Neural crest cell (in vitro differentiated cells): Measurements from ENCODE around the gene SEMA4B. TPM values are rescaled to one million over a fixed set of nuclear protein-coding genes. Genes with fewer than 3 reads are reported as not detected.
A peak's percentile ranks its signal among the peaks of the same experiment; 100 is the strongest.
"Not testable (repeated sequence)": the region's sequence is repeated elsewhere in the genome, so short reads cannot be mapped to it uniquely, and the experiment has no call there.

Experiments used
- DNase-seq: peaks from one replicate; pipeline ENCODE4 v3.0.0; 2021; ENCODE audit warnings: low read depth, mixed read lengths, low spot score
- H3K27ac Mint-ChIP-seq: one replicate; pipeline ENCODE4 v1.8.0; 2021; ENCODE audit warnings: mild to moderate bottlenecking, mixed read lengths; ENCODE audit not compliant: unreplicated experiment
- H3K27me3 Mint-ChIP-seq: 2 replicates; pipeline ENCODE4 v1.8.0; 2021; ENCODE audit warnings: low read depth, mild to moderate bottlenecking, mixed read lengths
- H3K36me3 Mint-ChIP-seq: 2 replicates; pipeline ENCODE4 v1.8.0; 2021; ENCODE audit warnings: low read depth, mild to moderate bottlenecking, mixed read lengths
- H3K4me1 Mint-ChIP-seq: 2 replicates; pipeline ENCODE4 v1.8.0; 2021; ENCODE audit warnings: mixed read lengths
- H3K4me3 Mint-ChIP-seq: one replicate; pipeline ENCODE4 v1.8.0; 2021; ENCODE audit warnings: mild to moderate bottlenecking, mixed read lengths
- H3K9me3 Mint-ChIP-seq: 2 replicates; pipeline ENCODE4 v1.8.0; 2021; ENCODE audit warnings: mixed read lengths
- CTCF ChIP-seq: fragments of 200-600 bp; sonication (generic); conservative IDR thresholded peaks from 2 replicates; pipeline ENCODE4 v1.5.0; 2021; ENCODE audit warnings: antibody characterized with exemption, mild to moderate bottlenecking
- total RNA-seq: library from RNA; stranded (reverse); gene quantifications from 2 replicates; pipeline ENCODE4 v1.2.1, GENCODE V29; 2021

Gene SEMA4B
- total RNA-seq, 1 donor from 2014 or later, result 26.3 TPM

GRCh38 chr15:90266485-90266884, 65.4 kb downstream of the SEMA4B start:
- H3K4me1 Mint-ChIP-seq, result peaks cover 67% of the 10 kb centered on the region
- H3K36me3 Mint-ChIP-seq, result peaks cover 8% of the 10 kb centered on the region
- H3K27me3 Mint-ChIP-seq, result peaks cover 8% of the 10 kb centered on the region
- no peak for DNase-seq
- H3K27ac Mint-ChIP-seq, result peak overlapping the region; percentile 83
- H3K4me3 Mint-ChIP-seq, result peak overlapping the region; percentile 93
- TF ChIP-seq CTCF, result no peak
- H3K9me3 Mint-ChIP-seq, result no peaks in the 10 kb centered on the region

DNA sequence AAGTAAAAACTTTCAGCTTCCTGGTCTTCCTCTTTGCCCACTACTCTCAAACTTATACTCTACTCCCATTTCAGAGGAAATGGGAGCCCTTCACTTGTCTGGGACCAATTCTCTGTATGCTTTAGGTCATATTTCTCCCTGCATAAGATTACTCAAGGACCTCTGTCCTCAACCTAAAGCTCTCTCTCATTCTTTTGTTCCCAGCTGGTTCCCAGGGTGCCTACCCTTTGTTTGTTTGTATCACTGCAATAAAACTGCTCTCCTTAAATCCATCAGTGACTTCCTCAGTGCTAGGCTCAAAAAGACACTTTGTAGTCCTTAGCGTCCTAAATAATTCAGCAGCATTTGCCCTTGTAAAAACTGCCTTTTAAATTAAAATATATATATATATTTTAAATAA, 67.3 kb downstream of the SEMA4B start:
- no peak for DNase-seq
- H3K27me3 Mint-ChIP-seq, result no peaks in the 10 kb centered on the region
- peak overlapping the region; percentile 93 for H3K4me3 Mint-ChIP-seq
- H3K36me3 Mint-ChIP-seq, result peaks cover 8% of the 10 kb centered on the region
- H3K4me1 Mint-ChIP-seq, result peaks cover 53% of the 10 kb centered on the region
- no peak overlapping the region for H3K27ac Mint-ChIP-seq
- TF ChIP-seq CTCF, result no peak
- H3K9me3 Mint-ChIP-seq, result no peaks in the 10 kb centered on the region

- H3K4me3 Mint-ChIP-seq, result peak overlapping the region; percentile 61
- TF ChIP-seq CTCF, result no peak
- no peaks in the 10 kb centered on the region for H3K27me3 Mint-ChIP-seq
- H3K4me1 Mint-ChIP-seq, result peaks cover 33% of the 10 kb centered on the region
- no peaks in the 10 kb centered on the region for H3K9me3 Mint-ChIP-seq
- no peak for DNase-seq
- H3K27ac Mint-ChIP-seq, result no peak overlapping the region
- H3K36me3 Mint-ChIP-seq, result peaks cover 17% of the 10 kb centered on the region
Observed at GRCh38 chr15:90270502-90271150, 69.5 kb downstream of the SEMA4B start.

DNA sequence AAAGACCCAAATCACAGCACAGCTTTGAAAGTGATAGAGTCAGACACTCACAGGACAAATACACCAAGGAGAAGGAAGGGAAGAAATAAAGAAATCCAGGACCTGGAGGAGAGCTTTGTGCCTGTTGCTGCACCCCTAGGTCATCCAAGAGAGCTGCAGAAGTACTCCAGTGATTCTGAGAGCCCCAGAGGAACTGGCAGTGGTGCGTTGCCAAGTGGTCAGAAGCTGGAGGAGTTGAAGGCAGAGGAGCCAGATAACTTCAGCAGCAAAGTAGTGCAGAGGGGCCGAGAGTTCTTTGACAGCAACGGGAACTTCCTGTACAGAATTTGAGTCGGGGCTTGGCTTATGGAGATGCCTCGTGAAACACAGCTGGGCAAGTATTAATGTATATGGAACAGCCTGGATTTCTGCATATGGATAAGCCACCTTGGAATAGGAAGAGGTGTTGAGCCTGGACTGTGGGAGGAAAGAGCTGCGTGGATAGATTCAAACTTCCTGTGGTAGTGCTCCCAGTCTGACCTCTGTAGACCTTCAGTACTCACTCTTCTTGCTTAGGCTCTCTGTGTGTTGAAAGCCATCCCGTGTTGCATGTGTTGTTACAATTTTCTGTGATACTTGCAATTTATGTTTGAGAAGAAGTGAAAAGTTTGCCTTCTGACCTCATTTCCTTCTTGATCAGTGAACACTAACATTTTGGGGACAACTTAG, 70.5 kb downstream of the SEMA4B start:
- no peak for TF ChIP-seq CTCF
- H3K27me3 Mint-ChIP-seq, result no peaks in the 10 kb centered on the region
- peaks cover 17% of the 10 kb centered on the region for H3K36me3 Mint-ChIP-seq
- no peaks in the 10 kb centered on the region for H3K9me3 Mint-ChIP-seq
- H3K4me3 Mint-ChIP-seq, result no peak overlapping the region
- H3K4me1 Mint-ChIP-seq, result peaks cover 25% of the 10 kb centered on the region
- no peak overlapping the region for H3K27ac Mint-ChIP-seq
- DNase-seq, result no peak

- H3K27ac Mint-ChIP-seq, H3K4me1 Mint-ChIP-seq, DNase-seq, H3K4me3 Mint-ChIP-seq, H3K9me3 Mint-ChIP-seq, H3K36me3 Mint-ChIP-seq, H3K27me3 Mint-ChIP-seq: not testable (repeated sequence)
Observed at GRCh38 chr15:90278467-90278866, 77.3 kb downstream of the SEMA4B start.

Other genes starting within 250 kb of the SEMA4B start
- gene ZNF710, start 200.0 kb upstream of the SEMA4B start, total RNA-seq, result 60.3 and 64.4 TPM in 2 replicates
- 214 and 218 TPM in 2 replicates for gene IDH2, start 98.9 kb upstream of the SEMA4B start, total RNA-seq
- 23.1 and 24.5 TPM in 2 replicates for gene CIB1, start 32.6 kb downstream of the SEMA4B start, total RNA-seq
- 5.8 and 7.0 TPM in 2 replicates for gene GDPGP1, start 32.9 kb downstream of the SEMA4B start, total RNA-seq
- 0.19 TPM in 1 of 2 replicates, not detected in the other for gene TTLL13, start 48.2 kb downstream of the SEMA4B start, total RNA-seq
- gene NGRN, start 64.3 kb downstream of the SEMA4B start, total RNA-seq, result 126 and 132 TPM in 2 replicates
- gene ZNF774, start 151.0 kb downstream of the SEMA4B start, total RNA-seq, result 5.9 and 6.2 TPM in 2 replicates
- 46.1 and 49.2 TPM in 2 replicates for gene IQGAP1, start 186.9 kb downstream of the SEMA4B start, total RNA-seq